CD4-positive, alpha-beta T cell treated with Interleukin-21 for 1 hour (primary cell): Measurements from ENCODE around the gene SLC22A16.

ENCODE experiments used
- DNase-seq: peaks from one replicate; pipeline ENCODE4 v3.0.0-alpha.2; 2020

Gene SLC22A16

GRCh38 chr6:110446405-110446804 lies 30.0 kb downstream of the SLC22A16 start:
- DNase-seq = no peak

- DNase-seq = no peak
Measured at GRCh38 chr6:110440026-110440425, 36.4 kb downstream of the SLC22A16 start.

DNA sequence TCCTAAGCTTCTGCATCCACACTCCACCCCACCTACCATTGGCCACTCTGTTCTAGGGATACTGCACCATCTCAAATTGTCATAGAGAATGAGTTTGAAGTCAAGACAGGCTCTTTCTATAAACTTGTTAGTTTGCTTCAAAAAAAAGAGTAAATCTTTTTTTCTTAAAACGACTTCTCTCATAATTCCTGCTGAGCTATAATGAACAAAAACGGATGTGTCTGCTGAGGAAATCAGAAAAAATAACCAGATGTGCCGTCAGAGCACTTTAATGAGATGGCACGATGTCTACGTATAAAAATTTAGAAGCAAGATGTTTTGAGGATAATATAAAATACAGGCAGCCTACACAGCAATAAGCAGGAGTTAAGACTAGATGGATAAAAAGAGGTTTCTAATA lies 37.1 kb downstream of the SLC22A16 start:
- DNase-seq = no peak

GRCh38 chr6:110434961-110435602 lies 41.3 kb downstream of the SLC22A16 start:
- no peak for DNase-seq

DNA sequence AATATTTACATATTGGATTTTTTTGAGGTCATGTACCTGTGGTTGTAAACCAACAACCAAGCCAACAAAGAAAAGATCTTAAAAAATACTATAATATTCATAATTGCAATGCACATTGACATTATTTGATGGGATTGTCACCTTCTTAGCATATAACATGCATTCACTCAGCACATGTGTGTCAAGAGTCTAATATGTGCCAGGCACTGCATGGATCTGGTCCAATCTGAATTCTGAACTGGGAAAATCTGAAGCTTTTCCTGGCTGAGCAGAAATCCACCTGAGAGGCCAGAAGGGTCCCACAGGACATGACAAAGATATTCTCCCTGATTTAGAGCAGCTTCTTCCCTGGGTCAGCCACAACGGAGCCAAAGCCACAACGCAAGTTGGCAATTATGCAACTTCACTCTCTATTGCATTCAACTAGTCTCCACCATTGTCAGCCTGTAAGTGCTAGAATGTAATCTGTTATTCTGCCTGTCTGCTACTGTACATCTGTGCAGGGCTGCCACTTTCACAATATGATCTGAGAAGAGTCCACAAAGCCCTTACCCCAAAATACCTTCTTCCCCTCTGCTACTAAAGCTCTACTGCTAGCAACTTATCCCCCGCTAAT lies 44.0 kb downstream of the SLC22A16 start:
- DNase-seq = no peak

DNA sequence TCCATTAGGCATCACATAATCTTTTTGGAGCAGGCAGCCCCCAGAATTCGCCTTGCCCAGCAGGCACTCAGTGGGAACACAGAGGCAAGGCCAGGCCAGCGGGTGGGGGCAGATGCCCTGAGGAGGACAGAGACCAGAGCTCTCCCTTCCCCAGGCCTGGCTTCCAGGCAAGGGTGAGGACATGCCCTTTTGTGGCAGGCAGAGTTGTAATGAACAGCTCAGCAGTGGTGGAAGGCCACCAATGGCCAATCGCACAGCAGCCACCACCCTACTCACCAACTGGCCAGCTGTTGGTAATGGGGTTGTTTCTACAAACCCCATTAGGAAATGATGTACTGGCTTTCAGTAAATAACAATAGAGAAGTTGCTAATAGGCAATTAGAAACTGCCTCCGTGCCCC lies 45.7 kb downstream of the SLC22A16 start:
- no peak for DNase-seq

- DNase-seq = no peak
Measured at GRCh38 chr6:110430236-110430635, 46.2 kb downstream of the SLC22A16 start.

- no peak for DNase-seq
Measured at GRCh38 chr6:110428153-110428552, 48.3 kb downstream of the SLC22A16 start.

DNA sequence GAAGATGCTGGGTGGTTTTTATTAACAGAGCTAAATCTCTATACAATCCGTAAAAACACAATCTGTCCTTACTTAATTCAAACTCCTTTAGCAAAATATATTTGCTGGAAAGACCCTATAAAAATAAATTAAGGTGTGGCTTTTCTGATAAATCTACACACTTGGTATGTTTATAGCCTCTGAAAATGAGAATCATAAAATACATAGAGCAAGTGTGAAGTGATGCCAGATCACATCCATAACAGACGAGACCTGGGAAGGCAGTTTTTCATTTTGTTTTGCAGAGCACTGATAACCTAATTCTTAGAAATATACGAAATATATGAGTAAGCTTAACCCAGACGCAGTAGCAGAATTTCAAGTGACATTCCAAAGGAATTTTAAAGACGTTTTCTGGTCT lies 50.6 kb downstream of the SLC22A16 start:
- DNase-seq = no peak

DNA sequence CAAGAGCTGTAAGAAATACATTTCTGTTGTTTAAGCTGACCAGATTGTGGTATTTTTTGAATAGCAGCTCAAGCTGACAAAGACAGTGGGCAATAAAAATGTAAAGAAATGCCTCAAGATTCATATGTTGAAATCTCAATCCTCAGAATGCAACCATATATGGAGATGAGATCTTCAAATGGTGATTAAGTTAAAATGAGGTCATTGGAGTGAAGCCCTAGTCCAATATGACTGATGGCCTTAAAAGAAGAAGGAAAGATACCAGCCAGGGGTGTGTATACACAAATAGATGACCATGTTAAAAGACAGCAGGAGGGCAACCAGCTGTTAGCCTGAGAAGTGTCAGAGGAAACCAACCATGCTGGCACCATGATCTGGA lies 54.0 kb downstream of the SLC22A16 start:
- no peak for DNase-seq

GRCh38 chr6:110421749-110422443 lies 54.5 kb downstream of the SLC22A16 start:
- DNase-seq = no peak

GRCh38 chr6:110419028-110419739 lies 57.2 kb downstream of the SLC22A16 start:
- no peak for DNase-seq

DNA sequence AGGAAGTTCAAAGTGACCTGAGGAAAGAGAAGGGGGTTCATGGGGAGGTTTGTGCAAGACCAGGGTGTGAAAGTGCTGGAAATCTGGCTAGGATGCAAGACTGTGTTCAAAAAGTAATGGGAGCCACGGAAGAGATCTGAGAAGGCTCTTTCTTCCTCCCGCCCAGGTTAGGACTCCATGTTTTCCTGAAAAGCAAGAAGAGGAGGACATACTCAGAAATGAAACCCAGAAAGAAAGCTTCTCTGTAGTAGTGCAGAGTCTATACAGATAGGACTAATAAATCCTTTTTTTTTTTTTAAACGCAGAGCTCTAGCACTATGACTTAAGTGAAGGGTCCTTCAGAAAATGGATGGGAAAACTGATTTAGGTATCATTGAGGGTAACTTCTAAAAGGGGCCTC lies 57.8 kb downstream of the SLC22A16 start:
- DNase-seq = no peak

DNA sequence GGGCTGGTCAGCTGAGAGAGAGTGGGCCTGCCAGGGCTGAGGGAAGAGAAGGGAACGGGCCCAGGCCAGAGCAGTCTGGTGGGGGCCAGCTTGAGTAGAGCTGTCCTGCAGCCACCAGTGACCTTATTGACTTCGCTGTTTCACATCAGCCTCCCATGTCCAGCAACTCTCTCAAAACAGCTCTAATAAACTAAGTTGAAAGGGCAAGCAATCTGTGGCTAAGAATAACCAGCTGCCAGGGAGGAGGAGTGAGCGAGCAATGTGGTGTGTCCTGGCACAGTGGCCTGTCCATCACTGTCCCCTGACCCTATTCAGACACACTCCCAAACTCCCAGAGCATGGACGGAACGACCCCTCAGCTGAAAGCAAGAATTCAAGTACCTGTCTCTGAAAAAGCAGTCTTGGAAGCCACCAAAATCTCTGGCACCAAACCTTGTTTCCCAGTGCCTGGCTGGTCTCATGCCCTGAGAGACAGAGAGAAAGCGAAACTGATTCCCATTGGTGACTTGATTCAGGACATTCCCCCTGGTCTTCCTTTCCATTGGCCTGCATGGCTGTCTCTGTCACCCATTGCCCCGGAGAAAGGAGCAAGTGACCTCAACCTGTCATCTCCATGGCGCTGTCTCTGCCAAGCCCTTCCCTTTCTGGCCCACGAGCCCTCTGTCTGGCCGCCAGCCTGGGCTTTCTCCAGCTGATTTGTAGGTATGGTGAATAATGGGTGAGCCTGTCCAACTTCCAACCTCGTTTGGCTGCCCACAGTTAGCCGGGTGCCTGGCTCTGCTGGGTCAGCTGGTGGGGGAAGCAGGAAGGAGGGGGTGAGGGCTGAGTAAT lies 61.1 kb downstream of the SLC22A16 start, which contains the start of gene DDO:
Gene DDO, minus strand, starts transcription at position 490 of the 831 bp plus-strand sequence. CDS start 2,113 bp downstream, outside the sequence.
- DNase-seq = no peak

GRCh38 chr6:110414669-110415068 lies 61.7 kb downstream of the SLC22A16 start:
- no peak for DNase-seq

DNA sequence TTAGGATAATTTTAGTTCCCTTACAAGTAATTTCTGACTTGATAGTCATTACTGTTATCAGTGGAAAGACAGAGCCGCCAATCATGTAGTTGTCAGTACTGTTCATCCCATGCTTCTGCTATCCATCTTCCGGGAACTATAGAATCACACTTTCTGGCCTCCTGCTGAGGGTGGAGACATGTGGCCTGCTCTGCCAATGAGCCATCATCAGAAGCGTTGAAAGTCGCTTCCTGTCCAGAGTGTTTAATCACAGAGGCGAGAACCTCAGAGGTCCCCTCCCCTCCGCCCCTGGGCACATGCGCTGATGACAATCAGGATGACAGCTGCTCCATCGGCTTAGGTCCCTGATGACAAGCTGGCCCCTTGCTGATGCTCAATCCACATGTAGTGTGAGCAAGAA lies 64.1 kb downstream of the SLC22A16 start:
- no peak for DNase-seq

- DNase-seq = no peak
Measured at GRCh38 chr6:110410511-110410910, 65.9 kb downstream of the SLC22A16 start.

GRCh38 chr6:110409794-110410193 lies 66.6 kb downstream of the SLC22A16 start:
- no peak for DNase-seq

DNA sequence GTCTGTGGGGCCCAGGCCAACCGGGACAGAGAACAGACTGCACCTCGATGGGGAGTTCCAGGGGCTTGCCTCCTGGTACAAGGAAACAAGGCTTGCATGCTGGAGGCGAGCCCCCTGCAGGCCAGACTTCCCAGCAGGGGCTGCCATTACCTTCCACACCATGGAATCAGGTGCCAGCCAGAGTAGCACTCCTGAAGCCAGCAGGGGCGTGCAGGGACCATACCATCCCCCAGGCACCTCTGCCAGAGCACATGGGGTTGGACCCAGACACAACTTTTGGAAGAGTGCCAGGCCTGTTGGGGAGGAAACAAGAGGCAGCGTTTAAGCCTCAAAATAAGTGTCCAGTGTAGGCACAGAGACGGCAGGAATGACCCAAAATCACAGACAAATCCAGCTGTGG lies 67.5 kb downstream of the SLC22A16 start:
- DNase-seq = no peak

DNA sequence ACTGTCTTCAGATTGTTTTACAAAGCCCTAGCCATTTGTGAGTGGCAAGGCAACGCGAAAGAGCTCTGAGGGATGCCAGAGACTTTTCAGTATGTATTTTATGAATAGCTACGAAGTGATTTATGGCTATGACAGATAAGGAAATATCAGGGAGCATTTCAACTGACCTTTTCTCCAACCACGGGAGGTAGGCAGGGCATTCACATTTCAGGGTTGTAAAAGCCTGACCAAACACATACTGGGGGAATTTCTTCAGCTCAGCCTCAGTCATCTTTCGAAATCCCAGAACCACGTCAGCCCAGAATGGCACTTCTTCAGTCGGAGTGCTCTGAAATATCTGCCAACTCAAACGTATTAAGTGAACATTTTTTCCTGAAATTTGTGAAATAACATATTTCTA lies 71.8 kb downstream of the SLC22A16 start:
- DNase-seq = no peak

- no peak for DNase-seq
Measured at GRCh38 chr6:110401585-110402176, 74.7 kb downstream of the SLC22A16 start.

DNA sequence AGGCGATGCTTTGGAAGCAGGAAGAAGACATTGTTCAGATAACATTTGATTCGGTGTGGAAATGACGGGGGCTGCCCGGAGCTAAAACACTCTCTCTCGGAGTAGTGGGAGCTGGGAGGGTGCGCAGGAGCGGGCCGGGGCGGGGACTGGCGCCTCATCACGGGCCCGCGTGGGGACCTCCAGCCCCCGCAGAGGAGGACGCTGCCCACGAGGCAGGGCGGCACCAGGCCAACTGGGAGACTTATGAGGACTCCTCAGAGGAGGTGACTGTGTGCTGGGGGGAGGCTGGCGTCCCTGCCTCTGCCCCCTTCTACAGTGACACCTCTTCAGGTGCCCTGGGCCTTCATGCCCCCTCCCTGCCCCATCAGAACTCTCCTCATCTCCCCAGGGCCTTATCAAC lies 76.2 kb downstream of the SLC22A16 start:
- DNase-seq = no peak
